ENCODE results near the gene BSN.

The BSN gene

GRCh38 chr3:49601358-49602048 is 47.2 kb downstream of the BSN start:
- no peak for DNase-seq (ENCODE audit: low read depth in 2 of 2)

- no peak for DNase-seq (ENCODE audit: low read depth in 2 of 2)
Observed at GRCh38 chr3:49602049-49602554, 47.8 kb downstream of the BSN start.

GRCh38 chr3:49602877-49603411 is 48.7 kb downstream of the BSN start:
- DNase-seq (ENCODE audit: low read depth in 2 of 2) = peak; percentile 20 to 36

GRCh38 chr3:49606427-49606826 is 52.1 kb downstream of the BSN start:
- DNase-seq (ENCODE audit: low read depth in 2 of 2) = no peak

- no peak for DNase-seq (ENCODE audit: low read depth in 2 of 2)
Observed at GRCh38 chr3:49607105-49607591, 52.9 kb downstream of the BSN start.

GRCh38 chr3:49607796-49608195 is 53.5 kb downstream of the BSN start:
- no peak for DNase-seq (ENCODE audit: low read depth in 2 of 2)

- DNase-seq (ENCODE audit: low read depth in 2 of 2) = no peak
Observed at GRCh38 chr3:49609314-49609713, 55.0 kb downstream of the BSN start.

GRCh38 chr3:49609815-49610214 is 55.5 kb downstream of the BSN start:
- DNase-seq (ENCODE audit: low read depth in 2 of 2) = no peak

- no peak for DNase-seq (ENCODE audit: low read depth in 2 of 2)
Observed at GRCh38 chr3:49610666-49611280, 56.5 kb downstream of the BSN start.

- no peak for DNase-seq (ENCODE audit: low read depth in 2 of 2)
Observed at GRCh38 chr3:49611291-49611690, 57.0 kb downstream of the BSN start.

GRCh38 chr3:49611719-49612118 is 57.4 kb downstream of the BSN start:
- no peak for DNase-seq (ENCODE audit: low read depth in 2 of 2)

GRCh38 chr3:49614936-49615335 is 60.7 kb downstream of the BSN start:
- DNase-seq (ENCODE audit: low read depth in 2 of 2) = no peak

GRCh38 chr3:49616061-49616460 is 61.8 kb downstream of the BSN start:
- DNase-seq (ENCODE audit: low read depth in 2 of 2) = no peak

GRCh38 chr3:49616491-49616941 is 62.2 kb downstream of the BSN start:
- no peak for DNase-seq (ENCODE audit: low read depth in 2 of 2)

GRCh38 chr3:49617390-49618013 is 63.2 kb downstream of the BSN start:
- no peak for DNase-seq (ENCODE audit: low read depth in 2 of 2)

GRCh38 chr3:49618412-49618811 is 64.1 kb downstream of the BSN start:
- DNase-seq (ENCODE audit: low read depth in 2 of 2) = no peak

- DNase-seq (ENCODE audit: low read depth in 2 of 2) = no peak
Observed at GRCh38 chr3:49619649-49620048, 65.4 kb downstream of the BSN start.

- no peak for DNase-seq (ENCODE audit: low read depth in 2 of 2)
Observed at GRCh38 chr3:49620728-49621127, 66.5 kb downstream of the BSN start.

GRCh38 chr3:49623071-49623470 is 68.8 kb downstream of the BSN start:
- DNase-seq (ENCODE audit: low read depth in 2 of 2) = no peak

- no peak for DNase-seq (ENCODE audit: low read depth in 2 of 2)
Observed at GRCh38 chr3:49625071-49625470, 70.8 kb downstream of the BSN start.

- DNase-seq (ENCODE audit: low read depth in 2 of 2) = no peak
Observed at GRCh38 chr3:49626101-49626581, 71.9 kb downstream of the BSN start.

GRCh38 chr3:49626796-49627195 is 72.5 kb downstream of the BSN start:
- DNase-seq (ENCODE audit: low read depth in 2 of 2) = no peak

All from stimulated activated CD4-positive, alpha-beta T cell treated with anti-CD3 and anti-CD28 coated beads, Interleukin-15, amount 100 ng/mL, for 48 hours (primary cell).